GM19397 (cell line): ENCODE measurements around the gene CYB5RL.
"Not testable (repeated sequence)": the region's sequence is repeated elsewhere in the genome, so short reads cannot be mapped to it uniquely, and the experiment has no call there.

Experiments used
- ATAC-seq: cut with Tn5 transposase; IDR thresholded peaks from one replicate; pipeline ENCODE4 v1.9.1; 2021; ENCODE audit warnings: mild to moderate bottlenecking, moderate library complexity; ENCODE audit not compliant: unreplicated experiment

The CYB5RL gene

DNA sequence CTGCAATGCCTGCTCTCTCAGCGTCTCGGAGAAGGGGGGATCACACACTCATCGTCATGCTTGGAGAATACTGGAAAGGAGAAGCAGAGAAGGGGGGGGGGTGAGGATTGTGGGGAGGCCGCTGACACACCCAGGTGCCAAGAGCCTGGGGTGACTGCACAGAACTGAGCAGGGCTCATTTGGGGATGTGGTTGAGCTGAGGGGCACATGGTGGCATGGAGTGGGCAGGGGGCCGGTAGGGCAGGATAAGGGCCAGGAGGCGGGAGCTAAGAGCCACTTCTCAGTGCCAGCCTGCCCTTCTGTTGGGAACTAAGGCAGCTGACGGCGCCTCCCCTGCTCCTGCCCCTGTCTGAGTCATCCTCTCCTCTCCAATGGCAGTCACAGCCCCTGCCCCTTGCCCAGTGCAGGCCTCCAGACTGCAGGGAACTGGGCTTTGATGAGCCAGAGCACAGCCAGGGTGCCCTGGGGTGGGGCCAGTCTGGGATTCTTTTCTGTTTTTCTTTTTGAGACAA, 27.3 kb upstream of the CYB5RL start:
- no peak for ATAC-seq

DNA sequence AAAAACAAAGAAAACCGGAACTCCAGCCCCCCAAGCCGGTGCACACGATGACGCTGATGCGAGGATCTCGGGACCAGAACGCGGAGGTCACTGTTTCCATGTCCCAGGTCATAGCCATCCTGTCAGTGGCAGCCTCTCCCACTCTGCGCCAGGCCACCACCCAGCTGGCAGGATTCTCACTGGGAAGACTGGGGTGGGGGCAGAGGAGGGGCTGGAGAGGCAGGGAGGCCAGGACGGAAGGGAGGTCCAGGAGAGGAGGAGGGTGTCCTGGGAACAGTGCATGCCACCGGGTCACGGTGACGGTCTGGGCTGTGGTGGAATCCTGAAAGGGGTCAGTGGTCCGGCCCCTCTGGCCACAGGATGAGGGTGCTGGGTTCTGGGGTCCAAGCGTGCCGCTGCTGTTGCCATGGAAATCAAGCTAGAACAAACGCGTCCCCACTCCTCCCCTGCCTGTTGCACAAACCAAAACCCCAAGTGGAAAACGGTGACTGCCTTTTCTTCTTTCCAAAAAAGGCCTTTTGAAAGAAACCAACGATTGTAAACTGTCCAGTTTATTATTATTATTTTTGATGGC, 26.2 kb upstream of the CYB5RL start:
- ATAC-seq: no peak

DNA sequence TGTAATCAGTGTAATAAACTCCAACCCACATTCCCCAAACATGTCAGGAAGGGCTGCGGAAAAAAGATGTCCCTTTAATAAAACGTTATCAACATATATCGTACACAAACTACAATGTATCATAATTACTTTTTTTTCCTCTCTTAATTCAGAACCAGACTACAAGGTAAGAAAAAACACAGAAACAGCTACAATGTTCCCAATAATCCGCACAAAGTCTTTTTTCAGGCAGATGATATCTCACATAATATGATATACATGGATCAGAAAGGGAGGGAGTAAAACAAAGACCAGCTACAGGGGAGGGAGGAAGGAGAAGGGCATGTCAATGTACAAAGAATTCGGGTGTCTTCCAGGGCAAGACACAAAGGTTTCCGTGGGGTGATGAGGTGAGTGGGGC, 25.5 kb upstream of the CYB5RL start:
- no peak for ATAC-seq

- ATAC-seq: no peak
These were observed 24.4 kb upstream of the CYB5RL start for GRCh38 chr1:54224233-54224632.

DNA sequence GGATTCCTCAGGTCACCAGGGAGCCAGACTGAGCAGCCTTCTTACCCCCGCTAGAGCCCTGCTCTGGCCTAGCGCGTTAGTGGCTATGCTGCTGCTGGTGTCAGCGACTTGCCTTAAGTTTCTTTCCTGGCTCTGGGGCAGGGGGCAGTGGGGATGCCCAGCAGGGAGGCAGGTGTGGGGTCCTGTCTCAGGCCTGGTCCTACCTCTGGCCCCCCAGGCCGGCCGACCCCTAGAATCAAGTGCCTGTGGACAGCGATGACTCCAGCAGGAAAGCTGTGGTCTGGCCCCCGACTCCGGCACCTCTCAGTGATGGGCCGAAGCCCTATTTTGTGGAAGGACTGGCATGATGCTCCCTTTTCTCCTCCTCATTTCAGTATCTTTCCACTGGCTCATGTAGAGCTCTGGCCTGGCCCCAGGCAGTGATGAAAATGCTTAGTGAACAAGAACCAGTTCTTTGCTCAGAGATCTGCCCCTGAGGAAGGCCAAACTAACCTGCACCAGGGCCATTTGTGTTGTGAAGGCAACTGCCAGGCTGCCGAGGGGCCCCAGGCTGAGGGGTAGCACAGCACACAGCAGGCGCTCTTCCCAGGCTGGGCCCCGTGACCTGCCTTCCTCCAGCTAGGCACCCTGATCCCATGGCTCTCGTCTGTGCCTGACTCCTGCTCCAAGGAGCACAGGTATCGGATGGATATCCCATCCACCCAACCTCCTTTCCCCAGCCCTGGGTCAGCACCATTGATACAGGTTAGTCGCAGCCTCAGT, 23.8 kb upstream of the CYB5RL start:
- no peak for ATAC-seq

DNA sequence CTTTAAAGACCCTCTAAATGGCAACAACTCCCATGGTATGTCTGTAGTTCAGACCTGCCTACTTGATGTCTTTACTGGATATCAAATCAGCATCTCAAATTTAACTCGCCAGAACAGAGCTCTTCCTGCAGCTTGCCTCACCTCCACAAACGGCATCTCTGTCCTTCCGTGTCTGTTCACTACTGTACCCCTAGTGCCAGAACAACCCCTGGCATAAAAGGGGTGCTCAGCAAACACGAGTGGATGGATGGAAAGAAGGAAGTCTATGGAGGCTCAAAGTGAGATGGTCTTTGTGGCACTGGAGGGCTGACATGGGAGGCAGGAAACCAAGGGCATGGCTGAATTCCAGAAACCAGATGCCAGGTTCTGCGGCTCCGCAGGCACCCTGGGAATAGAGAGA, 22.9 kb upstream of the CYB5RL start:
- ATAC-seq: no peak

- ATAC-seq: no peak
These were observed 22.1 kb upstream of the CYB5RL start for GRCh38 chr1:54221867-54222484.

DNA sequence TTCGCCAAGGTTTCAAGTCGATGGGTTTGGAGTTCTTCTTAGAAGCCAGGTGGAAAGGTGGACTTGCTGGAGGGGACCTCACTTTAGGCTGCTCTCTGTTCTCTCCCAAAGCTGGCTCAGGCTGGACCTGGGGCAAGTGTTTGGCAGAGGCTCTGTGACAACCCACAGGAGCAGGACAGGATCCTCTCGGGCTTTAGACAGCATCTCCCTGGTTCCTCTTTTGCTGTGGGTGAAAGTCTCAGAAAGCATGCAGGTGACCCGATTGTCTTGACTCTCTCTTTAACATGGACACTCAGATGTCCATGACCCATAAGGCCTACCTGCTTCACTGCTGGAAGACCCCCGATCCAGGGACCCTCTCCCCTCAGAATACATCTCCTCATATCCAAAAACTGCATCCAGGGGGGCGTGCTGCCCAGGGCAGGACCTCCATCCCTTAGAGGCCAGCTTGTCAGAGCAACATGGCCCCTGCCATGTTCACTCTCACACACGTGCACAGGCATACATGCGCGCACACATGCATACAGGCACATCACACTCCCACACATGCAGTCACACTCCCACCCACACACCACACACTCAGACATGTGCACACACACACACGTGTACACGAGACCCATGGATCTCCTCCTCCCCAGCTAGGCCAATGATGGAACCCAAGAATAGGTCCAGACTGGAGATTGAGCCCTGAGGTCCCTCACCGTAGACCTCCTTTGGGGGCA, 21.4 kb upstream of the CYB5RL start:
- ATAC-seq: no peak

GRCh38 chr1:54220004-54220811, 20.4 kb upstream of the CYB5RL start:
- no peak for ATAC-seq

DNA sequence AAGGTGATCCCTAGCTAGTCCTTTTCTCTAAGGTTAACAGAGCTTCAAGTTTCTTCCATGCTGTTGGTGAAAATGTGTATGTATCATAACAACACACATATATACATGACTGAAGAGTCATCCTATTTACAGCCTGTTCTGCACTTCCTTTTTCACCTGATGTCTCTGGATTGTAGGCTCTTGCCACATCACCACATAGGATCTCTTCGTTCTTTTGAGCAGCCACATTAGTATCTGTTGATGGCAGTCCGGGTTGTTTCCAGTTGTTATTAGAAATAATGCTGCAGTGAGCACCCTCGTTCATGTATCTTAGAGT, 19.8 kb upstream of the CYB5RL start:
- ATAC-seq: no peak

- no peak for ATAC-seq
These were observed 19.3 kb upstream of the CYB5RL start for GRCh38 chr1:54218883-54219687.

DNA sequence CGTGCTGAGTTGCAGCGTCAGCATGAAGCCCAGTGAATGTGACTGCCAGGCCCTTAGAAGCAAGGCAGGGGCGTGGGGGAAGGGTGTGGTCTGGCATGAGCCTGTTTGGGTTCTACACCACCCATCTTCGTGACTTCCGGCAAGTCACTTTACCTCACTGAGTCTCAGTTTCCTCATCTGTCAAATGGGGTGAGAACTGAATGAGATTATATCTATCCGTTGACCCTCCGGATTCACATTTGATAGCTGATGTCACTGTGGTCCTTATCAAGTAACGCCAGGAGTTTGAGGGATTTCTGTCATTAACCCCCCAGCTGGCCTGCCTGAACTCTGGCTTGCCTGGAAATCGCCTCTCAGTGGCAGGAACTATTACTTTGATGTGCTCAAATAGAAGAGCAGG, 15.7 kb upstream of the CYB5RL start:
- no peak for ATAC-seq

- ATAC-seq: no peak
These were observed 13.0 kb upstream of the CYB5RL start for GRCh38 chr1:54212872-54213271.

DNA sequence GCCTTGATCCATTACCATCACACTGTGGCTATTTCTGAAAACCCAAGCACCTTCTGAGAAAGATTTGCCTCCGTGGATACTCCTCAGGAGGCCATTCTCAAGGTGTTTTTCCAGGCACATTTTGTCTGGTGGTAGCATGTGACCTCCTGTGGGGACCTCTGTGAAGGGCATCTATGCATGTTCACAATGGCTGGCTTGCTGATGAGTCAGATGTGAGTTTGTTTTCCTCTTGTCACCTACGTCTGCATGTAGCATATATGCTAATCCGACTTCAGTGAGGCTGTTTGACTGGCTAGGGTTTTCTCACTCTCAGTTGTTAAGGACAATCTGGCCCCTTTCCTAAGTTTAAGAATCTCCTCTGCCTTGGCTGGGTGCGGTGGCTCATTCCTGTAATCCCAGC, 8.1 kb upstream of the CYB5RL start:
- ATAC-seq: not testable (repeated sequence)

DNA sequence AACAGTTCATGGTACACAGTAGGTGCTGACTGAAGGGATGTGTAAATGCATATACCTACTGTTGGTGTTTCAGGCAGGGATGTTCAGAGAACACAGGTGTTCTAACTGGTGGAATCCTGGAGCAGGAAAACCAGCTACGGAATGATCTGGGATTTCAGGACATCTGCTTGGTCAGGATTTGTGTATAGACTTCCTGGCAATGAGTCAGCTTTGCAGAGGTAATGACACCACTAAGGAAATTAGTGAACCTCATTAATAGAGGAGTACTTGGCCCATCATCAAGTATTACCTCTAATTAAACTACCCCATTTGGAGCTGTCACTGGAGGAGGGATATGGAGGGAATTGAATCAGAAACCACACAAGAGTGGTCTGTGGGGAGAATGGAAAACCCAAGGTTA, 7.5 kb upstream of the CYB5RL start:
- no peak for ATAC-seq

DNA sequence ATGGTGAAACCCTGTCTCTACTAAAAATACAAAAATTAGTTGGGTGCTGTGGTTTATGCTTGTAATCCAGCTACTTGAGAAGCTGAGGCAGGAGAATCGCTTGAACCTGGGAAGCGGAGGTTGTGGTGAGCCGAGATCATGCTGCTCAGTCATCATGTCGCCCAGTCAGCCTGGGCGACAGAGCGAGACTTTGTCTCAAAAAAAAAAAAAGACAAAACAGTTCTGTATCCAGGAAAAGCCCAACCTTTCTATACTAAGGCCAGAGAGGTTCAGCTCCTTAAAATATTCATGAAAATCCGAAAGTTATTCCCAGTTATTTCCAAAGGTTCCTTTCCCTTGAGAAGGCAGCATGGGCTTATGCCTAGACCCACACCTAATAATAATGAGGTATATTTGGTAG, 4.4 kb upstream of the CYB5RL start:
- no peak for ATAC-seq

DNA sequence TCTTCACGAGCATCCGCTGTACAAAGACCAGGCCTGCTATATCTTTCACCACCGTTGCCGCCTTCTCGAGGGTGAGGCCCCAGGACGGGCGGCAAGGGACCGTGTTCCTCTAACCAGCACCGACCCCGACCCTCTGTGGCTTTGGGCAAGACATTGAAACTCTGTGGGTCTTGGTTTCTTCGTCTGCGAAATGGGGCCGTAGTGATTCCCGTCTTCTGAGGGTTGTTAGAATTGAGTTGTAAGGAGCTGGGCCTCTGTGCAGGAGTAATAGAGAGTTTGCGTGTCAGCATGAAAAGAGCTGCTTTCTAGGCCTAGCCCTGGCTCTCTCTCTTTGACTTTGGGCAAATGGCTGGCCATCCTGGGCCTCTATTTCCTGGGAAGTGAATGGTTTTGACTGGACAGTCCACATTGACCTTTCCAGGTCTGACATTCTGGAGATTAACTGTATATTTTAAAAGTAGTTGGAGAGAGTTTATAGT, 728 bp upstream of the CYB5RL start:
- ATAC-seq: peak; percentile 1

DNA sequence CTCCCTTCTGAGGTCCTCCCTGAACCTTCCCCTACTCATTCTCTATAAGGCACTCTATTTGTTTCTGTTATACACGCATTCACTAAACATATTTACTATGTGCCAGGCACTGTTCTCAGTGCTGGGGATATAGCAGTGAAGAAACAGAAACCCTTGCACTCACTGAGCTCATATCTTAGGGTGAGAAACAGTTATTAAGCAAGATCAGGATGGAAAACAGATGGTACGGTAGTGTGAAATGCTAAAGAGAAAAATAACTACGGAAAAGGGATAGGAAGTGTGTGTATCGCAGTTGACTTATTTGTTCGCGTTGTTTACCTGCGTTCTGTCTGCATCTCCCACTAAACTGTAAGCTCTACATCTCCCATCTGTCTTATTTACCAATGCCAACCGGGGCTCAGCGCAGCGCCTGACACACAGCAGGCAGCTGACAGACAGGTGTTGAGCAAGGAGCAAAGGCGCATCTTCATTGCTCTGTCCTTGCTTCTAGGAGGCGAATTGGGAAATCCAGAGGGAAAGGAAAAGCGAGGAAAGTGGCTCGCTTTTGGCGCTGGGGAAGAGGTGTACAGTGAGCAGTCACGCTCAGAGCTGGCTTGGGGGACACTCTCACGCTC, 572 bp downstream of the CYB5RL start:
- no peak for ATAC-seq

- ATAC-seq: no peak
These were observed 6.4 kb downstream of the CYB5RL start for GRCh38 chr1:54193453-54193852.

- ATAC-seq: no peak
These were observed 8.3 kb downstream of the CYB5RL start for GRCh38 chr1:54191525-54191924.
